Endothelial cell of umbilical vein (primary cell): Measurements from ENCODE around the gene KIN. TPM values are rescaled to one million over a fixed set of nuclear protein-coding genes. Genes with fewer than 3 reads are reported as not detected.

ENCODE experiments used
- BruUV-seq: library from RNA; stranded (reverse); fragments of 400-500 nt; replicated peaks from 2 replicates; lab custom pipeline; 2021; lab: Mats Ljungman, UMichigan
- CTCF ChIA-PET: fragments of 300-600, 350-600 bp; sonication (Branson Sonifier 250); formaldehyde crosslinking; loops from one replicate; lab custom pipeline; 2021; ENCODE audit warnings: antibody characterized with exemption, inconsistent platforms; lab: Charles Lee
- POLR2A ChIA-PET: fragments of 300-600, 350-600 bp; sonication (Branson Sonifier 250); formaldehyde crosslinking; loops from one replicate; lab custom pipeline; 2021; ENCODE audit warnings: antibody characterized with exemption, inconsistent platforms; lab: Charles Lee
- DNase-seq: peaks from one replicate; pipeline ENCODE4 v3.0.0-alpha.2; 2011; ENCODE audit warnings: low read depth, low spot score
- FAIRE-seq: peaks from 2 replicates; lab custom pipeline; 2011; peaks lifted over from hg19 to GRCh38; lab: Jason Lieb, UNC
- H2AFZ ChIP-seq: 2 replicates; pipeline ENCODE4 v1.6.0; 2012; ENCODE audit warnings: low read depth, low read length, control low read depth, inconsistent platforms
- H3K27ac ChIP-seq: 2 replicates; pipeline ENCODE4 v1.5.1; 2011; ENCODE audit warnings: low read depth, mild to moderate bottlenecking, control low read depth, low read length, moderate library complexity; ENCODE audit not compliant: insufficient read depth
- H3K27me3 ChIP-seq, 2 experiments: 2 replicates each; pipeline versions ENCODE4 v1.6.0 to v1.6.1; 2011; ENCODE audit warnings: low read length in 2 of 2, mixed read lengths in 1 of 2; ENCODE audit not compliant: control insufficient read depth in 2 of 2, insufficient read depth in 2 of 2
- H3K36me3 ChIP-seq, 2 experiments: 2 replicates in 1 of 2; 3 replicates in 1 of 2; pipeline ENCODE4 v1.5.1; 2011; ENCODE audit warnings: low read length in 2 of 2, mild to moderate bottlenecking in 1 of 2, moderate library complexity in 1 of 2; ENCODE audit not compliant: control insufficient read depth in 2 of 2, insufficient read depth in 2 of 2; ENCODE audit errors: extremely low read depth in 1 of 2
- H3K4me1 ChIP-seq: 3 replicates; pipeline ENCODE4 v1.5.1; 2011; ENCODE audit warnings: mild to moderate bottlenecking, low read length; ENCODE audit not compliant: control insufficient read depth, insufficient read depth; ENCODE audit errors: extremely low read depth
- H3K4me2 ChIP-seq: 2 replicates; pipeline ENCODE4 v1.6.1; 2011; ENCODE audit warnings: low read length, control low read depth, mixed read lengths; ENCODE audit not compliant: insufficient read depth
- H3K4me3 ChIP-seq, 3 experiments: fragments of 200-600 bp in 1 of 3; sonication (generic), shearing (Covaris generic) in 1 of 3; replicated peaks in 1 of 3; 2 replicates each; pipeline ENCODE4 v1.5.1; 2011 to 2016; ENCODE audit warnings: control low read depth in 3 of 3, low read length in 3 of 3, mild to moderate bottlenecking in 2 of 3, inconsistent platforms in 1 of 3, low read depth in 1 of 3, moderate library complexity in 1 of 3; ENCODE audit not compliant: insufficient read depth in 1 of 3
- H3K79me2 ChIP-seq: 2 replicates; pipeline ENCODE4 v1.6.0; 2012; ENCODE audit warnings: low read length, inconsistent platforms; ENCODE audit not compliant: control insufficient read depth, insufficient read depth
- H3K9ac ChIP-seq: replicated peaks from 2 replicates; pipeline ENCODE3; 2011; ENCODE audit warnings: low read length, control low read depth; ENCODE audit not compliant: insufficient read depth; ENCODE audit errors: extremely low read depth
- H3K9me1 ChIP-seq: replicated peaks from 3 replicates; pipeline ENCODE4 v1.6.0; 2011; ENCODE audit warnings: mild to moderate bottlenecking, low read length; ENCODE audit not compliant: control insufficient read depth, insufficient read depth; ENCODE audit errors: extremely low read depth
- H3K9me3 ChIP-seq: replicated peaks from 2 replicates; pipeline ENCODE4 v1.5.1; 2012; ENCODE audit warnings: low read length, inconsistent platforms; ENCODE audit not compliant: control insufficient read depth, insufficient read depth
- H4K20me1 ChIP-seq: replicated peaks from 2 replicates; pipeline ENCODE3; 2011; ENCODE audit warnings: mild to moderate bottlenecking, low read length; ENCODE audit not compliant: control insufficient read depth, insufficient read depth; ENCODE audit errors: extremely low read depth
- CTCF ChIP-seq, 2 donors: IDR thresholded peaks; 1 replicate in 1 of 2; 2 replicates in 1 of 2; pipeline ENCODE4 v1.5.1; 2011; ENCODE audit warnings: low read length in 2 of 2, mild to moderate bottlenecking in 2 of 2, moderate library complexity in 2 of 2, control low read depth in 1 of 2, inconsistent platforms in 1 of 2, low read depth in 1 of 2; ENCODE audit not compliant: insufficient read depth in 1 of 2; ENCODE audit errors: extremely low read depth in 1 of 2
- EZH2 ChIP-seq: IDR thresholded peaks from 2 replicates; pipeline ENCODE4 v1.6.1; 2012; ENCODE audit warnings: borderline replicate concordance, low read depth, mild to moderate bottlenecking, moderate library complexity, low read length, inconsistent platforms; ENCODE audit not compliant: severe bottlenecking
- FOS ChIP-seq: IDR thresholded peaks from 2 replicates; pipeline ENCODE4 v1.6.1; 2011; ENCODE audit warnings: mild to moderate bottlenecking, low read length, moderate library complexity, borderline replicate concordance; ENCODE audit not compliant: insufficient read depth
- GATA2 ChIP-seq: IDR thresholded peaks from 2 replicates; pipeline ENCODE4 v1.7.0; 2011; ENCODE audit warnings: low read depth, mild to moderate bottlenecking, moderate library complexity, mixed read lengths, low read length; ENCODE audit not compliant: insufficient read length, insufficient read depth
- JUN ChIP-seq: IDR thresholded peaks from 2 replicates; pipeline ENCODE4 v1.6.1; 2011; ENCODE audit warnings: borderline replicate concordance, low read depth; ENCODE audit not compliant: insufficient read length, insufficient read depth
- MAX ChIP-seq: IDR thresholded peaks from 2 replicates; pipeline ENCODE4 v1.6.1; 2011; ENCODE audit not compliant: insufficient read depth, insufficient read length
- MYC ChIP-seq: IDR thresholded peaks from one replicate; pipeline ENCODE4 v1.6.1; 2011; ENCODE audit warnings: mild to moderate bottlenecking, low read depth, low read length
- POLR2A ChIP-seq: IDR thresholded peaks from 2 replicates; pipeline ENCODE4 v1.6.1; 2012; ENCODE audit warnings: low read depth, mild to moderate bottlenecking, control low read depth, low read length
- POLR2AphosphoS5 ChIP-seq: IDR thresholded peaks from 2 replicates; pipeline ENCODE4 v1.6.1; 2012; ENCODE audit warnings: low read depth, mild to moderate bottlenecking, control low read depth, low read length, moderate library complexity; ENCODE audit not compliant: insufficient read depth
- dilution Hi-C: fragments of 300-500 bp; cut with MboI; formaldehyde crosslinking; loops from one replicate; pipeline ENCODE4 v1.15.0; 2019; ENCODE audit warnings: low sequenced_read_pairs; ENCODE audit not compliant: extremely low pct_ligation_motif_present
- intact Hi-C: fragments of 100-400 bp; cut with micrococcal nuclease; formaldehyde crosslinking; loops from one replicate; pipeline ENCODE4 v1.10.0; 2022
- polyA plus RNA-seq, 4 experiments: library from polyadenylated mRNA; depleted of rRNA in 3 of 4; stranded (reverse) in 3 of 4; unstranded in 1 of 4; fragments of >200 nt; gene quantifications; 2 replicates each; pipeline versions ENCODE4 v1.2.1 to v1.2.3, GENCODE V29; 2011 to 2012; ENCODE audit warnings: missing spikeins in 1 of 4
- total RNA-seq: library from RNA; stranded (reverse); gene quantifications from 2 replicates; pipeline ENCODE4 v1.2.3, GENCODE V29; 2021

Gene KIN
- total and polyA plus RNA-seq, 2 donors (not counting 3 experiments of a cell fraction or from before 2014, with no cell fraction given), result 2.6 to 14.4 TPM

DNA sequence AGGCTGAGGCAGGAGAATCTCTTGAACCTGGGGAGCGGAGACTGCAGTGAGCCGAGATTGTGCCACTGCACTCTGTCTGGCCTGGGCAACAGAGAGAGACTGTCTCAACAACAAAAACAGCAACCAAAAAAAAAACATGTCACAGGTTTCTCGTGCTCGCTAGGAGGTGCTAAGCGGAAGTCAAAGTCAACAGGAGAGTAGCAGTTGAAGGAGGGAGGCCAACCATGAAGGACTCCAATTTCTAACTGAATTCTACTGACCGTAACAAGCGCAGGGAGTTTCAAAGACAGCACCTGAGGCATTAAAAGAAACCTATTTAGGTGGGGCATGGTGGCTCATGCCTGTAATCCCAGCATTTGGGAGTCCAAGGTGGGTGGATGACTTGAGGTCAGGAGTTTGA is 19.4 kb downstream of the KIN start:
- Histone ChIP-seq H2AFZ (no peak overlapping the region), H3K9ac (no peak overlapping the region), H3K4me2 (no peak overlapping the region), H3K4me1 (peaks cover 4% of the 10 kb centered on the region), H3K9me3 (no peaks in the 10 kb centered on the region), H3K27ac (no peak overlapping the region), H3K36me3 (peaks cover 13 to 14% of the 10 kb centered on the region in 2 experiments), H3K9me1 (no peaks in the 10 kb centered on the region), H3K79me2 (no peaks in the 10 kb centered on the region), H3K4me3 (no peak overlapping the region), H3K27me3 (no peaks in the 10 kb centered on the region), H4K20me1 (no peaks in the 10 kb centered on the region)
- intact Hi-C loops (no loop called here), dilution Hi-C loops (no loop called here)
- CTCF ChIA-PET, result interaction anchor here (0.6 to 1.4 kb wide), 2 partner anchors 12 to 891 kb away, joined by 3 to 4 read pairs; no protein-coding TSS in a partner anchor
- POLR2A ChIA-PET, result no interaction called here
- DNase-seq, result no peak
- no peak for FAIRE-seq
- no TSS peak for BruUV-seq
- TF ChIP-seq GATA2, result no peak
- TF ChIP-seq EZH2, result no peak
- no peak for TF ChIP-seq MYC
- TF ChIP-seq POLR2AphosphoS5, result no peak
- no peak for TF ChIP-seq FOS
- no peak for TF ChIP-seq CTCF (IDR thresholded peaks at IDR 0.05; ENCODE audit: extremely low read depth in 1 of 2, insufficient read depth in 1 of 2, low read depth in 1 of 2, low read length in 2 of 2)
- no peak for TF ChIP-seq MAX
- TF ChIP-seq POLR2A, result no peak
- no peak for TF ChIP-seq JUN
